Measurements from ENCODE around the gene CYP2A7.
"Not testable (repeated sequence)": the region's sequence is repeated elsewhere in the genome, so short reads cannot be mapped to it uniquely, and the experiment has no call there.

GRCh38 chr19:40918303-40918702 is 36.3 kb upstream of the CYP2A7 start:
- TF ChIP-seq POLR2AphosphoS5, CTCF (IDR thresholded peaks at IDR 0.05): not testable (repeated sequence)

Measured in gastroesophageal sphincter (tissue), 3 donors.